Caco-2 (cell line): Measurements from ENCODE around the gene GLB1L2. TPM values are rescaled to one million over a fixed set of nuclear protein-coding genes. Genes with fewer than 3 reads are reported as not detected.

ENCODE experiments used
- BruUV-seq: library from RNA; stranded (reverse); fragments of 400-500 nt; replicated peaks from 2 replicates; lab custom pipeline; 2021; lab: Mats Ljungman, UMichigan
- CTCF ChIA-PET: fragments of 300-600 bp; sonication (Branson Sonifier 250); formaldehyde crosslinking; loops from one replicate; lab custom pipeline; 2022; ENCODE audit warnings: antibody characterized with exemption; lab: Charles Lee
- POLR2A ChIA-PET: fragments of 300-600 bp; sonication (Branson Sonifier 250); formaldehyde crosslinking; loops from one replicate; lab custom pipeline; 2022; ENCODE audit warnings: antibody characterized with exemption; lab: Charles Lee
- DNase-seq, 2 experiments: peaks; one replicate each; pipeline versions ENCODE4 v3.0.0 to v3.0.0-alpha.2; 2020 to 2022
- H3K27me3 ChIP-seq: replicated peaks from 2 replicates; pipeline ENCODE4 v1.6.0; 2011; ENCODE audit warnings: low read length; ENCODE audit not compliant: control insufficient read depth, insufficient read depth
- H3K36me3 ChIP-seq: 2 replicates; pipeline ENCODE4 v1.5.1; 2011; ENCODE audit warnings: low read length; ENCODE audit not compliant: control insufficient read depth, insufficient read depth
- H3K4me1 ChIP-seq: fragments of 250-450 bp; sonication (Bioruptor Pico); 2 replicates; pipeline ENCODE4 v1.5.1; 2020; ENCODE audit warnings: mild to moderate bottlenecking
- H3K4me3 ChIP-seq: 2 replicates; pipeline ENCODE4 v1.5.1; 2011; ENCODE audit warnings: low read depth, mild to moderate bottlenecking, control low read depth, low read length
- H3K9me3 ChIP-seq: fragments of 250-450 bp; sonication (Bioruptor Pico); 2 replicates; pipeline ENCODE4 v1.5.1; 2020; ENCODE audit warnings: mild to moderate bottlenecking, moderate library complexity
- H3K27ac Mint-ChIP-seq: one replicate; pipeline ENCODE4 v1.8.0; 2022; ENCODE audit warnings: mixed read lengths; ENCODE audit not compliant: unreplicated experiment
- H3K27me3 Mint-ChIP-seq: one replicate; pipeline ENCODE4 v1.8.0; 2022; ENCODE audit warnings: mixed read lengths; ENCODE audit not compliant: insufficient read depth, unreplicated experiment
- H3K36me3 Mint-ChIP-seq: one replicate; pipeline ENCODE4 v1.8.0; 2022; ENCODE audit warnings: mild to moderate bottlenecking, mixed read lengths; ENCODE audit not compliant: insufficient read depth, unreplicated experiment
- H3K4me1 Mint-ChIP-seq: one replicate; pipeline ENCODE4 v1.8.0; 2022; ENCODE audit warnings: low read depth, mixed read lengths; ENCODE audit not compliant: unreplicated experiment
- H3K4me3 Mint-ChIP-seq: one replicate; pipeline ENCODE4 v1.8.0; 2022; ENCODE audit warnings: mild to moderate bottlenecking, moderate library complexity, mixed read lengths; ENCODE audit not compliant: unreplicated experiment
- H3K9me3 Mint-ChIP-seq: one replicate; pipeline ENCODE4 v1.8.0; 2022; ENCODE audit warnings: mixed read lengths; ENCODE audit not compliant: unreplicated experiment
- CTCF ChIP-seq, 2 experiments: fragments of 200-600 bp in 1 of 2; IDR thresholded peaks; 1 replicate in 1 of 2; 2 replicates in 1 of 2; pipeline versions ENCODE4 v1.5.1 to v1.8.0; 2011 to 2022; ENCODE audit warnings: antibody characterized with exemption in 1 of 2, control low read depth in 1 of 2, inconsistent platforms in 1 of 2, low read depth in 1 of 2, low read length in 1 of 2, mild to moderate bottlenecking in 1 of 2, moderate library complexity in 1 of 2; ENCODE audit not compliant: insufficient read depth in 1 of 2, severe bottlenecking in 1 of 2, unreplicated experiment in 1 of 2
- intact Hi-C: fragments of 100-400 bp; cut with micrococcal nuclease; formaldehyde crosslinking; loops from one replicate; pipeline ENCODE4 v1.10.0; 2022; ENCODE audit not compliant: unreplicated experiment
- total RNA-seq: library from RNA; stranded (reverse); gene quantifications from 2 replicates; pipeline ENCODE4 v1.2.3, GENCODE V29; 2022

GLB1L2 gene
- total RNA-seq, 1 experiment from 2014 or later = 15.8 TPM

GRCh38 chr11:134399293-134399654 is 67.5 kb downstream of the GLB1L2 start:
- TF ChIP-seq CTCF (IDR thresholded peaks at IDR 0.05; ENCODE audit: insufficient read depth in 1 of 2, low read depth in 1 of 2, low read length in 1 of 2, severe bottlenecking in 1 of 2, unreplicated experiment in 1 of 2) = no peak
- Mint-ChIP-seq H3K36me3 (no peaks in the 10 kb centered on the region), H3K4me3 (no peak overlapping the region), H3K27me3 (peaks cover 17% of the 10 kb centered on the region), H3K27ac (no peak overlapping the region), H3K4me1 (no peaks in the 10 kb centered on the region), H3K9me3 (no peaks in the 10 kb centered on the region)
- Histone ChIP-seq H3K27me3 (peaks cover 3% of the 10 kb centered on the region; the same call in 1 of the 2 replicates), H3K9me3 (no peaks in the 10 kb centered on the region), H3K4me1 (no peaks in the 10 kb centered on the region), H3K36me3 (no peaks in the 10 kb centered on the region), H3K4me3 (no peak overlapping the region)
- ChIA-PET CTCF (no interaction called here), POLR2A (no interaction called here)
- no TSS peak for BruUV-seq
- no peak for DNase-seq
- intact Hi-C loops = no loop called here

GRCh38 chr11:134399996-134400395 is 68.2 kb downstream of the GLB1L2 start:
- intact Hi-C loops = no loop called here
- no peak for DNase-seq
- ChIA-PET POLR2A (no interaction called here), CTCF (no interaction called here)
- peaks cover 3% of the 10 kb centered on the region; the same call in 1 of the 2 replicates for H3K27me3 ChIP-seq
- no peaks in the 10 kb centered on the region for H3K4me1 ChIP-seq
- no peak overlapping the region for H3K4me3 ChIP-seq
- H3K27me3 Mint-ChIP-seq = peaks cover 22% of the 10 kb centered on the region
- H3K27ac Mint-ChIP-seq = no peak overlapping the region
- H3K9me3 Mint-ChIP-seq = no peaks in the 10 kb centered on the region
- BruUV-seq = no TSS peak
- H3K36me3 Mint-ChIP-seq = no peaks in the 10 kb centered on the region
- no peak for TF ChIP-seq CTCF (IDR thresholded peaks at IDR 0.05; ENCODE audit: insufficient read depth in 1 of 2, low read depth in 1 of 2, low read length in 1 of 2, severe bottlenecking in 1 of 2, unreplicated experiment in 1 of 2)
- H3K4me3 Mint-ChIP-seq = no peak overlapping the region
- H3K4me1 Mint-ChIP-seq = no peaks in the 10 kb centered on the region
- H3K9me3 ChIP-seq = no peaks in the 10 kb centered on the region
- no peaks in the 10 kb centered on the region for H3K36me3 ChIP-seq

- no peaks in the 10 kb centered on the region for H3K36me3 Mint-ChIP-seq
- H3K9me3 ChIP-seq = no peaks in the 10 kb centered on the region
- no peaks in the 10 kb centered on the region for H3K9me3 Mint-ChIP-seq
- H3K27ac Mint-ChIP-seq = no peak overlapping the region
- ChIA-PET CTCF (interaction anchor here (1.6 kb wide), 1 partner anchor 9 kb away, joined by 7 read pairs; no protein-coding TSS in a partner anchor), POLR2A (no interaction called here)
- peaks cover 3% of the 10 kb centered on the region; the same call in 1 of the 2 replicates for H3K27me3 ChIP-seq
- no peak for DNase-seq
- H3K4me1 ChIP-seq = no peaks in the 10 kb centered on the region
- H3K4me3 ChIP-seq = no peak overlapping the region
- BruUV-seq = no TSS peak
- H3K4me3 Mint-ChIP-seq = no peak overlapping the region
- no peaks in the 10 kb centered on the region for H3K4me1 Mint-ChIP-seq
- no peaks in the 10 kb centered on the region for H3K36me3 ChIP-seq
- TF ChIP-seq CTCF (IDR thresholded peaks at IDR 0.05; ENCODE audit: insufficient read depth in 1 of 2, low read depth in 1 of 2, low read length in 1 of 2, severe bottlenecking in 1 of 2, unreplicated experiment in 1 of 2) = no peak
- H3K27me3 Mint-ChIP-seq = peaks cover 30% of the 10 kb centered on the region
- intact Hi-C loops = no loop called here
Observed at GRCh38 chr11:134401825-134402809, 70.3 kb downstream of the GLB1L2 start.
